Tibial artery (tissue), 4 donors: ENCODE measurements around the gene EIF3I.
"Not testable (repeated sequence)": the region's sequence is repeated elsewhere in the genome, so short reads cannot be mapped to it uniquely, and the experiment has no call there.

ENCODE experiments used
- DNase-seq, 2 donors: peaks; one replicate each; pipeline ENCODE4 v3.0.0-alpha.2; 2019
- H3K27ac ChIP-seq, 2 donors: fragments of 200-600 bp; sonication (generic) in 1 of 2; 1 replicate in 1 of 2; 2 replicates in 1 of 2; pipeline ENCODE4 v1.5.1; 2018 to 2019; ENCODE audit warnings: mild to moderate bottlenecking in 1 of 2
- H3K27me3 ChIP-seq, 2 donors: fragments of 200-600 bp; sonication (generic) in 1 of 2; one replicate each; pipeline versions ENCODE4 v1.5.1 to v1.6.0; 2016 to 2019
- H3K36me3 ChIP-seq, 3 donors: fragments of 200-600 bp; sonication (generic) in 2 of 3; one replicate each; pipeline ENCODE4 v1.5.1; 2016 to 2019; ENCODE audit warnings: mild to moderate bottlenecking in 2 of 3
- H3K4me1 ChIP-seq, 4 donors: fragments of 200-600 bp; sonication (generic) in 2 of 4; 1 replicate in 3 of 4; 2 replicates in 1 of 4; pipeline ENCODE4 v1.5.1; 2016 to 2019
- H3K4me3 ChIP-seq, 2 donors: fragments of 200-600 bp; sonication (generic) in 1 of 2; 1 replicate in 1 of 2; 2 replicates in 1 of 2; pipeline ENCODE4 v1.5.1; 2018 to 2019; ENCODE audit warnings: mild to moderate bottlenecking in 2 of 2
- H3K9me3 ChIP-seq, 3 donors: fragments of 200-600 bp; sonication (generic) in 1 of 3; one replicate each; pipeline ENCODE4 v1.5.1; 2016 to 2019
- CTCF ChIP-seq, 2 experiments: fragments of 200-600 bp in 1 of 2; fragments of 450-650 bp in 1 of 2; IDR thresholded peaks; one replicate each; pipeline ENCODE4 v1.5.1; 2017 to 2019; ENCODE audit warnings: antibody characterized with exemption in 2 of 2, mild to moderate bottlenecking in 1 of 2, moderate library complexity in 1 of 2
- intact Hi-C: fragments of 100-400 bp; cut with DNase I; formaldehyde crosslinking; loops from one replicate; pipeline ENCODE4 v1.15.0; 2023; ENCODE audit warnings: low total_unique reads

EIF3I gene

GRCh38 chr1:32255072-32256071, 33.2 kb downstream of the EIF3I start:
- Histone ChIP-seq H3K27me3 (peaks cover 0 to 7% of the 10 kb centered on the region in 2 donors), H3K9me3 (no peaks in the 10 kb centered on the region), H3K4me3 (no peak overlapping the region), H3K4me1 (no peaks in the 10 kb centered on the region), H3K36me3 (no peaks in the 10 kb centered on the region), H3K27ac (no peak overlapping the region)
- TF ChIP-seq CTCF (IDR thresholded peaks at IDR 0.05), result no peak
- intact Hi-C loops, result no loop called here
- DNase-seq, result no peak

GRCh38 chr1:32256473-32257226, 34.4 kb downstream of the EIF3I start:
- DNase-seq, result no peak
- Histone ChIP-seq H3K9me3 (no peaks in the 10 kb centered on the region), H3K27ac (no peak overlapping the region), H3K4me1 (no peaks in the 10 kb centered on the region), H3K36me3 (no peaks in the 10 kb centered on the region), H3K4me3 (no peak overlapping the region), H3K27me3 (peaks cover 0 to 7% of the 10 kb centered on the region in 2 donors)
- no peak for TF ChIP-seq CTCF (IDR thresholded peaks at IDR 0.05)
- intact Hi-C loops, result no loop called here

GRCh38 chr1:32257227-32257508, 35.0 kb downstream of the EIF3I start:
- Histone ChIP-seq H3K9me3 (no peaks in the 10 kb centered on the region), H3K4me3 (no peak overlapping the region), H3K27me3 (peaks cover 0 to 7% of the 10 kb centered on the region in 2 donors), H3K27ac (no peak overlapping the region), H3K4me1 (no peaks in the 10 kb centered on the region), H3K36me3 (no peaks in the 10 kb centered on the region)
- intact Hi-C loops, result no loop called here
- no peak for TF ChIP-seq CTCF (IDR thresholded peaks at IDR 0.05)
- DNase-seq, result no peak

GRCh38 chr1:32263236-32263593, 41.0 kb downstream of the EIF3I start:
- H3K4me3 ChIP-seq, H3K4me1 ChIP-seq, H3K27me3 ChIP-seq, H3K9me3 ChIP-seq, H3K27ac ChIP-seq, DNase-seq, intact Hi-C loops, H3K36me3 ChIP-seq: not testable (repeated sequence)

GRCh38 chr1:32263744-32264143, 41.5 kb downstream of the EIF3I start:
- no peaks in the 10 kb centered on the region for H3K27me3 ChIP-seq
- no peak for TF ChIP-seq CTCF (IDR thresholded peaks at IDR 0.05)
- DNase-seq, result no peak
- intact Hi-C loops, result no loop called here
- no peak overlapping the region for H3K4me3 ChIP-seq
- H3K36me3 ChIP-seq, result no peaks in the 10 kb centered on the region
- no peak overlapping the region for H3K27ac ChIP-seq
- H3K9me3 ChIP-seq, result no peaks in the 10 kb centered on the region
- H3K4me1 ChIP-seq, result peaks cover 0 to 8% (median 3%) of the 10 kb centered on the region in 4 donors

GRCh38 chr1:32265846-32266245, 43.6 kb downstream of the EIF3I start:
- H3K4me3 ChIP-seq, result no peak overlapping the region
- no peak for TF ChIP-seq CTCF (IDR thresholded peaks at IDR 0.05)
- H3K4me1 ChIP-seq, result peaks cover 0 to 8% (median 3%) of the 10 kb centered on the region in 4 donors
- no peaks in the 10 kb centered on the region for H3K27me3 ChIP-seq
- no peaks in the 10 kb centered on the region for H3K36me3 ChIP-seq
- H3K27ac ChIP-seq, result no peak overlapping the region
- DNase-seq, result no peak
- no peaks in the 10 kb centered on the region for H3K9me3 ChIP-seq
- intact Hi-C loops, result no loop called here
